Measurements from ENCODE around the gene GAS6.

DNA sequence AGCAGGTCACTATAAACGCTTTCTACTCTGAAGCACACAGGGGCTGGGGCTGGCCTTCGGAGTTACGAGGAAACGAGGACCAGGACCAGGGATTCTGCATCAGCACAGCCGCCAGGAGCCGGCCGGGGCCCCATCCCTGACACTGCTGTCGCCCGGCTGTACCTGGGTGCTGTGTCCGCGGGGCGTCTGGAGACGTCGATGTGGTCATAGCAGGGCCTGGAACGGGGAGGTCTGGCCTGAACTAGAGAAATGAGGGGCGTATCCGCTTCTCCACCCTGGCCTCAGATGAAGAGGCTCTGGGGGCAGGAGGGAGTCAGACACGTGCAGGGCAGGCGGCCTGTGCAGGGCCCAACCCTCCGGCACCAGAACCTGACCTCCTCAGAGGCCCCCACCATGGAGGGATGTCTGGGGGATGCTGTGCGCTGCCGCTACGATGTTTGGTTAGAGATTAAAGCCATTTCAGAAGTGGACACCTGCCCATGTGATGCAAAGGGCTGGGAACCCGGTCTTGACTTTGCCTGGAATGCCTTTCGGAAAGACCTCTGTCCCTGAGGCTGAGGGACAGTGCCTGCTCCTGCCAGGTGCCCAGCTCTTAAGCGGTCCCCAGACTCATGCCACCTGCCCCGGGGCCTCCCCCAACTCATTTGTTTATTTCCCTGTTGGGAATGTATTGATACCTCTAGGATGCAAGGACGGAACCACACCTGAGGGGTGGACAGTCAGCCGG is 21.4 kb downstream of the GAS6 start:
- TF ChIP-seq, protein P1, sequence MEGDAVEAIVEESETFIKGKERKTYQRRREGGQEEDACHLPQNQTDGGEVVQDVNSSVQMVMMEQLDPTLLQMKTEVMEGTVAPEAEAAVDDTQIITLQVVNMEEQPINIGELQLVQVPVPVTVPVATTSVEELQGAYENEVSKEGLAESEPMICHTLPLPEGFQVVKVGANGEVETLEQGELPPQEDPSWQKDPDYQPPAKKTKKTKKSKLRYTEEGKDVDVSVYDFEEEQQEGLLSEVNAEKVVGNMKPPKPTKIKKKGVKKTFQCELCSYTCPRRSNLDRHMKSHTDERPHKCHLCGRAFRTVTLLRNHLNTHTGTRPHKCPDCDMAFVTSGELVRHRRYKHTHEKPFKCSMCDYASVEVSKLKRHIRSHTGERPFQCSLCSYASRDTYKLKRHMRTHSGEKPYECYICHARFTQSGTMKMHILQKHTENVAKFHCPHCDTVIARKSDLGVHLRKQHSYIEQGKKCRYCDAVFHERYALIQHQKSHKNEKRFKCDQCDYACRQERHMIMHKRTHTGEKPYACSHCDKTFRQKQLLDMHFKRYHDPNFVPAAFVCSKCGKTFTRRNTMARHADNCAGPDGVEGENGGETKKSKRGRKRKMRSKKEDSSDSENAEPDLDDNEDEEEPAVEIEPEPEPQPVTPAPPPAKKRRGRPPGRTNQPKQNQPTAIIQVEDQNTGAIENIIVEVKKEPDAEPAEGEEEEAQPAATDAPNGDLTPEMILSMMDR (IDR thresholded peaks at IDR 0.05): no peak
- TF ChIP-seq POLR2AphosphoS5 (IDR thresholded peaks at IDR 0.05) (no peak), EP300 (IDR thresholded peaks at IDR 0.05) (no peak), POLR2A (IDR thresholded peaks at IDR 0.05) (no peak)

Measured in gastroesophageal sphincter (tissue), 3 donors.